ENCODE results near the gene ACAD8.
A peak's percentile ranks its signal among the peaks of the same experiment; 100 is the strongest.
"Not testable (repeated sequence)": the region's sequence is repeated elsewhere in the genome, so short reads cannot be mapped to it uniquely, and the experiment has no call there.

ACAD8 gene

DNA sequence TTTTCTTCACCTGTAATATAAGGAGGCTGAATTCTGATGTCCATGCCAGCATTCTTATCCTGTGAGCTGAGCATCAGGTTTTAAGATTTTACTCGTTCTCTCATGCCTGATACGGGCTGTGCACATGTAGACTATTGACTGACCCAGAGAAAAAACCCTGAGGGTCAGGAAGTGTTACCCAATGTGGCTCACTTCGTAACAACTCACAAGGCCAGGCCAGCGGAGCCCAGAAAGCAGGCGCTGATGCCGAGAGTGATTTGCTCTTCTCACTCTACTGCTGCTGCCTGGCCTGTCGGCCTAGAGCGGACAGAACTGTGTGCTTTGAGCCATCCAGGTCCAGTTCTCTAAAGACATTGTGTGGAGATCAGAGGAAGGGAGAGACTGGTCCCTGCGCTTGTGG is 11.0 kb upstream of the ACAD8 start:
- no peak for DNase-seq

DNA sequence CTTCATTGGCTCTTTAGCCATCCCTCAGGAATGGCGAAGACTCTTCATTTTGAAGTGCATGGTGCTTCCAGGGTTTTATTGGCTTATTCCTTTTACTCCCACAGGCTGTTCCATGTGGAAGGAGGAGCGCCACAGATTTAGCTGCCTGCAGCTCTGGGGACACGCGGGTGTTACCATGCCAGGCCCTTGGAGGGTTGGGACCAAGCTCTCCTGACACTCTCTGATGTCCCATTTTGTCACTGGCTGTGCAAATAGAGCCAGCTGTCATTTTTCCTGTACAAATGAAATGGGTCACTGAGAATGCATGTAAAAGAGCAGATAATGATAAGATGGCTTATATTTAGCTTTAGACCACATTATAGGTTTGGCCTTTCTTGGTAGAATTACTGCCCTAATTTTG is 9.5 kb upstream of the ACAD8 start:
- no peak for DNase-seq

DNA sequence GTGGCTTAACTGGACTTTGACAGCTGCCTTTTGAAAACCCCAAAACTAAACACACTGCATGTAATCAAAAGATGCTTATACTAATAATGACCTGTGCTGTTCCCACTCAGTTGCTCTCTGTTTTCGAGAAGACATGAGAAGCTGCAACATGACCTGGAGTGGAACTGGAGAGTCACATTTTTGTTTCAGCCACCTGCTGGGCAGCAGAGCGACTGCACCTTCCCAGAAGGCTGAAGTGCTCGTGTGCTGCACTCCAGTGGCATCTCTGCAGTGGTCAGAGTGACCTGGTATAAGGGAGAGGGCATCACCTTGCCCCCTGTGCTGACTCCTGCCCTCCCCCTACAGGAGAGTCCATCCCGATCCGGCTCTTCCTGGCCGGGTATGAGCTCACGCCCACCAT is 8.8 kb upstream of the ACAD8 start:
- peak; percentile 15 for DNase-seq

DNA sequence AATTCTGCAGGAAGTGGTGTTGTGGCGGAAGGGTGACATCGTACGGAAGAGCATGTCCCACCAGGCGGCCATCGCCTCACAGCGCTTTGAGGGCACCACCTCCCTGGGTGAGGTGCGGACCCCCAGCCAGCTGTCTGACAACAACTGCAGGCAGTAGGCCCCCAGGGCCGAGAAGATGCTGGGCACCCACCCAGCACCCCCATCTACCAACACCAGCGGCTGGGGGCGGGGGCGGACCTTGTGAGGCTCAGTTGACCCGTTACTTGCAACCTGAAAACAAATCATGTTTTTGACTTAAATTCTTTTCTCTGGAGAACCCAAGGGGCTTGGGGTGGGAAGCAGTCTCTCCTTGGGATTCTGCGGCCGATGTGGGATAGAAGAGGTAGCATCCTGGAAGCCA is 7.9 kb upstream of the ACAD8 start:
- no peak for DNase-seq

DNA sequence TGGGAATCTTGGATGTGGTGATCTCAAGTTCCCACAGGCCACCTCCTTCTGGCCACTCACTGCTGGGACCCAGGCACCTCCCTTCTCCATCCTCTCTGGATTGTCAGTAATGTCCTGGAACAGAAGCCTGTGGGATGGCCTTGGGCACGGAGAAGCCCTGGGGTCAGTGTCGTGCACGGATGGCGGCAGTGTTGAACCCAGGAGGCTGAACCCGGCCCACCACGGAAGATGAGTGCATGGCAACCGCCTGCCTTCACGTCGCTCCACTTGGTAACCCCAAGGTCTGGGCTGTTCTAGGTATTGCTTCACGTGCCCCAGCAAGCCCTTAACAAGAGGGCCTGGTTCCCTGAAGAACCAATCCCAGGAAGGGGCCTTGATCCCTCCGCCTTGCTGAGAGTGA is 7.3 kb upstream of the ACAD8 start:
- no peak for DNase-seq

DNA sequence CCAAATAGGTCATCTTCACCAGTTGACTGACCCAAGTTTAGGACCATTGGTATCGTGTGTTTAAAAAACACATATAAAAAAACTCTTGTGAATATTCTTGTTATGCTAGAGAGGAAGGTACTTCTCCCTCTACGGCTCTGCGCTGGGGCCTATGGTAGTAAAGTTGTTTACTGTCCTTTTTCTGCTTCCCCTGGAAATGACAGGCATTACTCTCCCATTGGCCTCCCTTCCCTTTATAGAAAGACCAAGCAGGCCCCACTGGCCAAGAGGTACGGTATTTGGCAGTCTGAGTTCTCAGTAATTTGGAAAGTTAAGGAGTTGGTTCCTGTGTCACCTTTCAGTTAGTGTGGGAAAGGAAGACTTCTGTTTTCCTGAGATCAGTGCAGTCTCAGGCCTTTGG is 6.7 kb upstream of the ACAD8 start:
- DNase-seq, result no peak

DNA sequence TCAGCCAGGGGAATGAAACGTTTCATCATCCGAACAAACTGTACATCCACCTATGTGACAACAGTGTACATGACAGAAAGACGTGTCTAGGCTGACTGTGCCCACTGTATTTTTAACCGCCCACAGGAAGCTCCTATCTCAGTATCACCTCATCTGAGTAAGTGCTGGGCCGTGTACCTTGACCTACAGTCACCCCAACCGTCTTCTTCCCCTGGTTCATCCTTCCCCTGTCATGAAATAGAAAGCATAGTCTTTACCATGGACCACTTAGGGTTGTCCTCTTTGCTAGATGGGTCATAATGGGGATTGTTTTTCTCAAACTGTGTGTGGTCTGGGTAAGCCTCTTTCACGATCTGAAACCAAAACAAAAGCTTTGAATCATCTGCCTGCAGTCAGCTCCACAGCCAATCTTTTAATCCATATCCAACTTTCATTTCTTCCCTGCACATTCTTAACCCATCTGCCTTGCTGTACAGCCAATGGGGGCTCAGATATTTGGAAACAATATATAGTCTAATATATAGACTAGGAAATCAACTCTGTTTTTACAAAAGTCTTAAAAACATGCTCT is 4.4 kb upstream of the ACAD8 start:
- DNase-seq, result no peak

DNA sequence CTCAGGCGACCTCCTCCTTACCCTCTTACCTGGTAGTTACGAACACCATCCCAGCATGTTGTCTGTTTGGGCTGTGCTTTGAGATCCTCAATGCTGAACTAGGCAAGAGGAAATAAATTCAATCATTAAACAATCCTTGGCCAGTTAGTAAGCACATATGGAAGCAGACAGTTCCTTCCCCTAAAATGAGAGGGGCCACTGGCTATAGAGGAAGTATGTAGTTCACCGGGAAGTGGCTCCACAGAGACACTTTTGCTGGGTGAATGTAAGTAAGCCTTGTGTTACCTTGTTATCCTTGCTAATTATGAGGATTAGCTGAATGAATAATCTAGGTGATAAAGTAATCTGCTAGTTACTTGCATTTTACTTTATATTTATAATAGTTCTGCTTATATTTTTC is 3.1 kb upstream of the ACAD8 start:
- DNase-seq, result no peak

DNA sequence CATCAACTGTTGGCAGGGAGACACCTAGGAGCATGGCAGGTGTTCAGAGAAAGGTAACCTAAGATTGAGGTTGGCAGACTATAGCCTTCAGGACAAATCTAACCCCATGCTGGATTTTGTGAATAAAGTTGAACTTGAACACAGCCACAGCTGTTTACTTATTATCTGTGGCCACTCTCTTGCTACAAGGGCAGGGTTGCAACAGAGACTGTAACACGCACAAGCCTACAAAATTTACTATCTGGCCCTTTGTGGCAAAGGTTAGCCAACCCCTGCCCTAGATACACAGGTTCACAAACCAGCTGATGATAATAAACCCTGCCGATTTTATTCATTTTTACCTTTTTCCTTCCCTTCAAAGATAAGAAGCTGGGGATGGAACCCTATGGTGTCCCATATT is 2.7 kb upstream of the ACAD8 start:
- no peak for DNase-seq

DNA sequence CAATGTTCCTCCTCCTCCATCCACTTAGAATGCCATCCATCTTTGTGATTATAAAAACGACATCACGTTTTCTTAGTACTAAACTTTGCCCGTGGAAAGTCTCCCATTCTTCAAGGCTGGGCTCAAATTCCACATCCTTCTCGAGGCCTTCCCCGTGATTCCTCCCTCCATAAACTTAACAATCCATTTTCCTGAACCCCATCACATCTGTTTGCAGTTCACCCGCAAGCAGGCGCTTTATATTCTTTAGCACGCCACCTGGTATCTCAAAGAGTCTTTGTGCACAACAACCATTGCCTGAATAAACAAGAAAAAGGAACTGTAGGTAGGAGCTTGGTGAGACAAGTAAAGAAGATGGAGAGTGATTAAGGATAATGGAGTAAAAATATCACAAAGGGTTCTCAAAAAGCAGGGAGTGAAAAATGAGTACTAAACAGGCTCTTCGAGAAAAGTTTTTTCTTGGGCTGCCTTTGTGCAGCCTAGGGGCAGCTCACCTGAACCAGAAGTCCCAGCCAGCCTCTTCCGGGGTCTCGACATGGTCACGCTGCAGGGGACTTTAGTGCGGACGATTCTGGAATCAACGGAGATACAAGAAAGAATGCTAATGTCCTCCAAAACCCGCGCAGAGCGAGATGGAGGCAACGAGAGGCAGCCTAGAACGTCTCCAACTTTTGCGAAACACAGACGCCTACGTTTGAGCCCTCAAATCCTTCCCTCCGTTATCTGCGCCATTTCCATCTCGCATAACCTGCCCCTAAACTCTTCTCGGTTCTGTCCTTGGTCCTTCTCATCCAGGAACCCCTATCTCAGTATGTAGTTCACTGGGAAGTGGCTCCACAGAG is 801 bp upstream of the ACAD8 start:
- no peak for DNase-seq

DNA sequence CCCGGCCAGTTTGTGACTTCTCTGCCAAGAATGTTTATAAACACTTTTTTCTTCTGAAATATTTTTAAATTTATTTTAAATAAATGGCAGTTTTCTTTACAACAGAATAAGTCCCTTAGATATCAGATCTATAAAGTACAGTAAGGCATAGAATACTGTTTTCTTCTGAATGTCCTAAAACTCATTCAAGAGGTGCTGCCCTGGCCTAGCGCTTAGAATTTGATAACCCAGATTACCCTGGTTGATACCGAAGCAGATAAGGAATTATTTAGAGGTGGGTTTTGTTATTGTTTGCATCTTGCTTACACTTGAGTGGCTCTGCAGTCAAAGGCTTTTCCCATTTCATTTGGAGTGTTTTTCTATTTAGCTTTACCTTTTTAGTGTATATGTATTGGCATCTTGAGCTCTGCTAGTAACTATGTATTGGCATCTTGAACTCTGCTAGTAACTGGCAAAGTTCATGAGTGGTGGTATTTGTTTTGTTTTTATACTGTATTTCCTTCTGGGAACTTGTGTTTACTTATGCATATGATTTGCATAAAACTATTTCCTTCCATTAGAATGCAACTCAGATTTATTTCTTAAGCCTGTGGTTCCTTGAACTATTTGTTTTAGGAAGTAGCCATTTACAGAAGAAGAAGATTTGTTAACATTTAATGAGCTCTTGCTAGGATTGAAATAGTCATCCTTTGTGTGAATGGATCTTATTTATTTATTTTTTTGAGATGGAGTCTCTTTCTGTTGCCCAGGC is 1.2 kb downstream of the ACAD8 start:
- DNase-seq, result no peak

DNA sequence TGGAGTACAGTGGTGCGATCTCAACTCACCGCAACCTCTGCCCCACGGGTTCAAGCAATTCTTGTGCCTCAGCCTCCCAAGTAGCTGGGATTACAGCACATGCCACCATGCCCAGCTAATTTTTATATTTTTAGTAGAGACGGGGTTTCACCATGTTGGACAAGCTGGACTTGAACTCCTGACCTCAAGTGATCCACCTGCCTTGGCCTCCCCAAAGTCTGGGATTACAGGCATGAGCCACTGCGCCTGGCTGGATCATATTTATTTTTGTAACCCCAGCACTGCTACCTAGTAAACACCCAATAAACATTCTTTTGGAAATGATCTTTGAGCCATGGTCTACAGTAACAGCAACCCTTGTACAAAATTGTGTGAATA is 1.8 kb downstream of the ACAD8 start:
- DNase-seq, result not testable (repeated sequence)

DNA sequence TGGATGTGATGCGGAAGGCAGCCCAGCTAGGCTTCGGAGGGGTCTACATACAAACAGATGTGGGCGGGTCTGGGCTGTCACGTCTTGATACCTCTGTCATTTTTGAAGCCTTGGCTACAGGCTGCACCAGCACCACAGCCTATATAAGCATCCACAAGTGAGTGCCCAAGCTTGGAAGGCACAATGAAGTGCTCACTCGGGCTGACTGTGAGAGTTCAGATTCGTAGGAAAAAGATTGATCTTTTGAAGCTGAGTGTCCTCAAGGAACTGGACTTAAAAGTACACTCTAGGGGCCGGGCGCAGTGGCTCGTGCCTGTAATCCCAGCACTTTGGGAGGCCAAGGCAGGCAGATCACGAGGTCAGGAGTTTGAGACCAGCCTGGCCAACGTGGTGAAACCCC is 3.7 kb downstream of the ACAD8 start:
- no peak for DNase-seq

DNA sequence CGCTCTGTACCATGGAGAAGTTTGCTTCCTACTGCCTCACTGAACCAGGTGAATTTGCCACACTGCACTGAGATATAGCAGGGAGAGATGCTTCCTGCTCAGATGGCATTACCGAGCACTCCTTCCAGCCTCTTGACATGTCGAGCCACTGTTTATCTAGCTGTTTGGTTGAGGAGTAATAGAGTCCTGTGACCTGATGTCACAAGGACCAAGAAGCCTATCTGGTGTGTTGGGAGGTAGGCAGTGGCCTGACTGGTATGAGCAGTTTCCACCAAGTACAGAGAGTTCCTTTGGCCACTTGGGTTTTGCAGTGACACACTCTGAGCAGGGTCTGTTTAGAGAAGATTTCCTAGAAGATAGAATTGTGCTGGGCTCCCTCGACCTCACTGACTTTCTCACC is 5.2 kb downstream of the ACAD8 start:
- no peak for DNase-seq

DNA sequence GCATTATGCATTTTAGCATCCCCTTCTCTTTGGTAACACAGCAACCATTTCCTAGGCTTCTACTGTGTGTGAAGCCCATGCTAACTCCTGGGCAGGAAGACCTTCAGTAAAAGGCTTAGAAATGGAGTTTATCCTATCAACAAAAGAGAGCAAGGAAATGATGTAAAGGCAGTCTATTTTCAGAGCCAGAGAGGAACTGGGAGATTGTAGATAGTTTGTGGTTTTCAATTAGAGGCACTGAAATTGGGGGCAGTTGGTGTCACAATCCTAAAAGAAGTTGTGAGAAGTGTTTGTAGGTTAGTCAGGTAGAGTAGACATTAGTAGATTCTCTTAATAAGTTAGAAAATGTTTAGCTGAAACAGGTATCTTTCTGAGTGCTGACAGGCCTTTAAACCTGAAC is 7.1 kb downstream of the ACAD8 start:
- DNase-seq, result no peak

DNA sequence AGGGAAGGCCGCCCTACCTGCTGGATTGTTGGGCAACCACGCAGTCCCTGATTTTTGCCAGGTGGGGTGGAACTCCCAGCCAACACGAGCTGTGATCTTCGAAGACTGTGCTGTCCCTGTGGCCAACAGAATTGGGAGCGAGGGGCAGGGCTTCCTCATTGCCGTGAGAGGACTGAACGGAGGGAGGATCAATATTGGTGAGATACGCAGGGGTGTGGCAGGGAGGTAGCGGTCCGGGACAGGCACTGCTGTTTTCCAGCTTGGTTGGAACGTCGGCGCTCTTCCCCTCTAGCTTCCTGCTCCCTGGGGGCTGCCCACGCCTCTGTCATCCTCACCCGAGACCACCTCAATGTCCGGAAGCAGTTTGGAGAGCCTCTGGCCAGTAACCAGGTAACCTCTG is 7.6 kb downstream of the ACAD8 start:
- DNase-seq, result no peak

DNA sequence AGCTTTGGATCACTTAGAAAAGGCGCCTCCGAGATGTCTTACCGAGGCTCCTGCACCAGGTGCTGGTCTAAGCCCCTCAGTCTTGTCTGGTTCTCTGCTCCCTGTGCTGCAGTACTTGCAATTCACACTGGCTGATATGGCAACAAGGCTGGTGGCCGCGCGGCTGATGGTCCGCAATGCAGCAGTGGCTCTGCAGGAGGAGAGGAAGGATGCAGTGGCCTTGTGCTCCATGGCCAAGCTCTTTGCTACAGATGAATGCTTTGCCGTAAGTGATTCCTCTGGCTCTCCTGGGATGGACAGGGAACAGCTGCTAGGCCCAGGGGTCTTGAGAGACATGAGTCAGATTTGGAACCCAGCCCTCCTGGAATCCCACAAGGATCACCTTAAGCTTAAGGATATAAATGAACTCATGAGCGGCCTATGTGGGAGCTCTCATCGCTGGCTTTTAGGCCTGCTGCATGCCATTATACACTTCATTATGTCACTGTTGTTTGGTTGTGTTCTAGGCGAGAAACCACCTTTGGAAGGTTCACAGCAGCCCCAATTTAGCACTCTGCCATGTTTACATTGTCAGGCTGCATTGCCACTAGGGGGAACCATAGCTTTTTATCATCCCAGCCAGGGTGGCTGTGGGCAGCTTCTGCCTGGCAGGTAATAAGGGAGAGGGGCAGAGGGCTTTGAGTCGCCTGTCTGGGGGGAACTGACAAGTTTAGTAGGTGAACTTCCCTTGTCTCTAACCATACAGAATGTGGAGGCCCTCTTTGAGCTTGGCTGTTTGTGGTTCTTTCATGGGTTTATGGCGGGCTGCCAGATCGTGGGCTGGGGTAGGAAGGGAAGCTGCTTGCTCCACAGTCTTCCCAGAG is 8.5 kb downstream of the ACAD8 start:
- DNase-seq, result no peak

DNA sequence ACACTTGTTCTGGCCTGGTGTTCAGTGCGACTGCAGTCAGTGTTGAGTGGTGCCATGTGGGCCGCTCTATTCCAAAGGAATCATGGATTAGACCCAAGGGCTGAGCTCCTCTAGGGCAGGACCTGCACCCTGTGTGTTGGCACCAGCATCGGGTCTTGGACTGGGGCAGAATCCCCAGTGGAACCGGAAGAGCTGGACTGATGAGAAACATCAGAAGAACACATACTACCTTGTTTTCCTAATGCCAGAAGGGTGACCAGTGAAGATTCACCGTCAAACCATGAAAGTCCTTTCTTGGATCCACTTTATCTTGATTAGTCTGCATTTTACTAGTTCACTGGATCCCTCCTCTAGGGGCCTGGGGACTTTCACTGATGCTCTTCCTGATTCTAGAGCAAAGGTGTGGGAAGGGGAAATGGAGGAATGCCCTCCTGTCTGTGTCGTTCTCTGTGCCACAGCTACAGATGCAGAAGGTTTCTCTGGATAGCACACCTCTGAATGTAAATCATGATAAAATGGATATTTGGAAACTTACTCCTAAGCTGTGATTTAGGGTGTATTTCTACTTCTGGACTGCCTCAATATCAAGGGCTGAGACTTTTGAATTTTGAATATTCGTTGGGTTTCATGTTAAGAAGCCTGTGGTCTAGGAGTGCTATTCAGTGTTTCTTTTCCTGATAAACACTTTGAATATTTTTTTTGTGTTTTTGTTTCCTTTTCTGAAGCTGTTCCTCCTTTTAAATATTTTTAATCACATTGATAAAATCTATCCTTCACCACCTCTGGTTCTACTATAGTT is 11.8 kb downstream of the ACAD8 start:
- DNase-seq, result no peak

DNA sequence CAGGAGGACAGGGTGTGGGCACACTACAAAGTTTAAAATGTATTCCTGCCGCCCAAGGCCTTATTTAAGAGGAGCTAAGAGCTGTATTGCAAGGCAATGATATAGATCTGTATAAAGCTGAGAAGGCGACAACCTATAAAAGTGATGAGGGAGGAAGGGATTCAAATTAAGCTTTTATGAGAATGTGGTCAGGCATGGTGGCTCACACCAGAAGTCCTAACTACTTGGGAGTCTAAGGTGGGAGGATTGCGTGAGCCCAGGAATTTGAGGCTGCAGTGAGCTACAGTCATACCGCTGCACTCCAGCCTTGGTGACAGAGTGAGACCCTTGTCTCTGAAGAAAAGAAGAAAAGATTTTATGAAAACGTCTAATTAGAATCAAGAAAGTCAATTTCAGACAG is 13.1 kb downstream of the ACAD8 start:
- no peak for DNase-seq

DNA sequence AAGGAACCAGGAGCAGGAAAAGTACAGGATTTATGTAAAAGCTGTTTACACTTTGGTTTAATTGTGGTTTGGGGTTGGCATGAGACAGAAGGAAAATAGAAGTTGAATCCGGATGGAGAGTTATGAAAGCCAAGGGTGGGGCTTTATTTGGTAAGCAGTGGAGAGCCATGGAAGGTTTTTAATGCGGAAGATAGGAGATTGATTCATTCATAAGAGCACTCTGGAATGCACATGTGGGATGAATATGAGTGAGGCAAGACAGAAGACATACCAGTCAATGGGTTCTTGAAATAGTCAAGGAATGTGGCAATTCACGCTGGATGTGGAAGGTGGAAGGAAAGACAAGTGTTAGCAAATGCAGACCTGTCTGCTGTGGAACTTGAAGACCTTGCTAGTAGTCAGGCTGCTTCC is 13.5 kb downstream of the ACAD8 start:
- DNase-seq, result peak; percentile 67

DNA sequence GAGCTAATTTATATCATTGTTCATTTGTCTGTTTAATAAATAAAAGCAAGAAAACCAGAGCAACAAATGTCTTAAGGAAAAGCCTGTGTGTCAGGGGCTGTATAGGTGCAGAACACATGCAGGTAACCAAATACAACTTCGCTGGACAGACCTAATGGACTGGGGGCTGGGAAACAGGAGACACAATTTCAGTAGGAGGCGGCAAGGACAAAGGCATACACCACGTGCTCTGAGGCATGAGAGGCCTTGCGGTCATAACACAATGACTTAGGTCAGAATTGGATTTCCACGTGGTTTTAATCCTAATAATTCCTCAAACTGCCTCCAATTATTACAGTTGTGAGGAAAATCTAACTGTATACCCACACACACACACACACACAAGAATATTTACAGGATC is 14.1 kb downstream of the ACAD8 start:
- DNase-seq, result no peak

DNA sequence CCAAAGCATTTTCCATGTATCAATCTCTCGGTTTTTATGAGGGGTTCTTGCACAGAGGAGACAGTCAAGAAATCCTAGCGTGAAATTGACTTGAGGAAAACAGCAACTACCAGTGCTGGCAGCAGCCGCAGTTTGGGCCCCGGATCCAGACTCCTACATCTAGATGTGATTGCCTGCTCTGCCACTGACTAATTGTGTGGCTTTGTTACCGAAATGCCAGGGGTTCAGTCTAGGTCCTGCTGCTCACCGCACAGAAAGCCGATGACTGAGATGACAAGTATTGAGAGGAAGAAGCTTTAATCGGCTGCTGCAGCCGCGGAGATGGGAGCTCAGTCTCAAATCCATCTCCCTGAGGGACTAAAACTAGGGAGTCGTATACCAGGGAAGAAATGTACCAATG is 14.6 kb downstream of the ACAD8 start:
- DNase-seq, result no peak
